ENCODE measurements around the gene SCUBE1. TPM values are rescaled to one million over a fixed set of nuclear protein-coding genes. Genes with fewer than 3 reads are reported as not detected.

SCUBE1 gene
- total and polyA plus RNA-seq, 2 donors (not counting 3 experiments of a cell fraction or from before 2014, with no cell fraction given): 0.07 TPM; not detected in 1

GRCh38 chr22:43216738-43217137 is 126.4 kb downstream of the SCUBE1 start:
- no TSS peak for BruUV-seq (replicated peaks)
- ChIA-PET POLR2A (no interaction called here), CTCF (interaction anchor here (1.0 to 1.4 kb wide), 3 partner anchors 12 to 29 kb away, joined by 3 to 6 read pairs (median 5); no protein-coding TSS in a partner anchor)
- Histone ChIP-seq H3K4me1 (ENCODE audit: control insufficient read depth, extremely low read depth, insufficient read depth, low read length) (no peaks in the 10 kb centered on the region), H3K27ac (ENCODE audit: insufficient read depth, low read depth, low read length) (no peak overlapping the region), H4K20me1 (replicated peaks; ENCODE audit: control insufficient read depth, extremely low read depth, insufficient read depth, low read length) (no peaks in the 10 kb centered on the region), H3K79me2 (ENCODE audit: control insufficient read depth, insufficient read depth, low read length) (no peaks in the 10 kb centered on the region), H3K36me3 (ENCODE audit: control insufficient read depth in 2 of 2, extremely low read depth in 1 of 2, insufficient read depth in 2 of 2, low read length in 2 of 2) (no peaks in the 10 kb centered on the region), H3K9me1 (replicated peaks; ENCODE audit: control insufficient read depth, extremely low read depth, insufficient read depth, low read length) (no peaks in the 10 kb centered on the region), H3K9ac (replicated peaks; ENCODE audit: extremely low read depth, insufficient read depth, low read length) (no peak overlapping the region), H3K27me3 (ENCODE audit: control insufficient read depth in 2 of 2, insufficient read depth in 2 of 2, low read length in 2 of 2) (no peaks in the 10 kb centered on the region), H3K4me2 (ENCODE audit: insufficient read depth, low read length) (no peak overlapping the region), H3K4me3 (replicated peaks in 1 of 3; ENCODE audit: insufficient read depth in 1 of 3, low read depth in 1 of 3, low read length in 3 of 3) (no peak overlapping the region), H3K9me3 (replicated peaks; ENCODE audit: control insufficient read depth, insufficient read depth, low read length) (no peaks in the 10 kb centered on the region), H2AFZ (ENCODE audit: low read depth, low read length) (no peak overlapping the region)
- no peak for DNase-seq (ENCODE audit: low read depth, low spot score)
- intact Hi-C loops (cut with micrococcal nuclease) (no loop called here), dilution Hi-C loops (cut with MboI; ENCODE audit: extremely low pct_ligation_motif_present, low sequenced_read_pairs) (no loop called here)
- TF ChIP-seq JUN (IDR thresholded peaks at IDR 0.05; ENCODE audit: borderline replicate concordance, insufficient read depth, insufficient read length, low read depth) (no peak), POLR2A (IDR thresholded peaks at IDR 0.05; ENCODE audit: low read depth, low read length) (no peak), MAX (IDR thresholded peaks at IDR 0.05; ENCODE audit: insufficient read depth, insufficient read length) (no peak), CTCF (IDR thresholded peaks at IDR 0.05; ENCODE audit: extremely low read depth in 1 of 2, insufficient read depth in 1 of 2, low read depth in 1 of 2, low read length in 2 of 2) (no peak), EZH2 (IDR thresholded peaks at IDR 0.05; ENCODE audit: borderline replicate concordance, low read depth, low read length, severe bottlenecking) (no peak), POLR2AphosphoS5 (IDR thresholded peaks at IDR 0.05; ENCODE audit: insufficient read depth, low read depth, low read length) (no peak), GATA2 (IDR thresholded peaks at IDR 0.05; ENCODE audit: insufficient read depth, insufficient read length, low read depth, low read length) (no peak), FOS (IDR thresholded peaks at IDR 0.05; ENCODE audit: borderline replicate concordance, insufficient read depth, low read length) (no peak), MYC (IDR thresholded peaks at IDR 0.05; ENCODE audit: low read depth, low read length) (no peak)
- no peak for FAIRE-seq

All from endothelial cell of umbilical vein (primary cell).